NB4 (cell line): ENCODE results near the gene DPH3.

ENCODE experiments used
- DNase-seq: peaks from one replicate; pipeline ENCODE4 v3.0.0; 2010; ENCODE audit warnings: low read depth
- H3K4me3 ChIP-seq: one replicate; pipeline ENCODE4 v1.5.1; 2011; ENCODE audit warnings: mild to moderate bottlenecking, low read depth, low read length, moderate library complexity
- MYC ChIP-seq: IDR thresholded peaks from 2 replicates; pipeline ENCODE4 v1.6.1; 2011; ENCODE audit warnings: low read depth, low read length
- POLR2A ChIP-seq: IDR thresholded peaks from 2 replicates; pipeline ENCODE4 v1.6.1; 2011; ENCODE audit warnings: mild to moderate bottlenecking; ENCODE audit not compliant: insufficient read length; ENCODE audit errors: extremely low read depth
- TF ChIP-seq, protein P1 (sequence below): IDR thresholded peaks from 2 replicates; pipeline ENCODE4 v1.6.1; 2011; ENCODE audit warnings: low read depth, low read length
- TF ChIP-seq, protein P2 (sequence below): IDR thresholded peaks from one replicate; pipeline ENCODE4 v1.5.1; 2012; ENCODE audit warnings: low read depth, low read length

Gene DPH3

DNA sequence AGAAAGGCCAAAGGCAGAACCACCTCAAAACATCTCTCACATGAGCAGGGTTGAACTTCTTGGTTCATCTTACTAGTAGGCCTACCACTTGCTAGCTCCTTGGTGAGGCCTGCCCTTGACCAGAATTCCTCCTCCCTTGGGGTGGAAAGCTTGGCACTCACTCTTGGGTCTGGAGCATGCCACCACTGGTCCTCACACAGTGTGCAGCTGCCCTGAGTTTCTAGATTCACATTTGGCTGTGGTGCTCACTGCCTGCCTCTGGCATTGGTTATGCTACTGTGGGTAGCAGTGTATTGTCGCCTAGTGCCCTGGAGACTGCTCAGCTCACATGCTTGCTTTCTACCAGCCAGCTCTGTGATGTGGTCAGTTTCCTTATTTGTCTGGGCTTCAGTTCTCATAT lies 23.9 kb upstream of the DPH3 start:
- TF ChIP-seq POLR2A (no peak), MYC (no peak)
- TF ChIP-seq, protein P1, sequence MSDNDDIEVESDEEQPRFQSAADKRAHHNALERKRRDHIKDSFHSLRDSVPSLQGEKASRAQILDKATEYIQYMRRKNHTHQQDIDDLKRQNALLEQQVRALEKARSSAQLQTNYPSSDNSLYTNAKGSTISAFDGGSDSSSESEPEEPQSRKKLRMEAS: no peak
- TF ChIP-seq, protein P2, sequence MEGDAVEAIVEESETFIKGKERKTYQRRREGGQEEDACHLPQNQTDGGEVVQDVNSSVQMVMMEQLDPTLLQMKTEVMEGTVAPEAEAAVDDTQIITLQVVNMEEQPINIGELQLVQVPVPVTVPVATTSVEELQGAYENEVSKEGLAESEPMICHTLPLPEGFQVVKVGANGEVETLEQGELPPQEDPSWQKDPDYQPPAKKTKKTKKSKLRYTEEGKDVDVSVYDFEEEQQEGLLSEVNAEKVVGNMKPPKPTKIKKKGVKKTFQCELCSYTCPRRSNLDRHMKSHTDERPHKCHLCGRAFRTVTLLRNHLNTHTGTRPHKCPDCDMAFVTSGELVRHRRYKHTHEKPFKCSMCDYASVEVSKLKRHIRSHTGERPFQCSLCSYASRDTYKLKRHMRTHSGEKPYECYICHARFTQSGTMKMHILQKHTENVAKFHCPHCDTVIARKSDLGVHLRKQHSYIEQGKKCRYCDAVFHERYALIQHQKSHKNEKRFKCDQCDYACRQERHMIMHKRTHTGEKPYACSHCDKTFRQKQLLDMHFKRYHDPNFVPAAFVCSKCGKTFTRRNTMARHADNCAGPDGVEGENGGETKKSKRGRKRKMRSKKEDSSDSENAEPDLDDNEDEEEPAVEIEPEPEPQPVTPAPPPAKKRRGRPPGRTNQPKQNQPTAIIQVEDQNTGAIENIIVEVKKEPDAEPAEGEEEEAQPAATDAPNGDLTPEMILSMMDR: no peak
- no peak for DNase-seq
- no peak overlapping the region for H3K4me3 ChIP-seq

DNA sequence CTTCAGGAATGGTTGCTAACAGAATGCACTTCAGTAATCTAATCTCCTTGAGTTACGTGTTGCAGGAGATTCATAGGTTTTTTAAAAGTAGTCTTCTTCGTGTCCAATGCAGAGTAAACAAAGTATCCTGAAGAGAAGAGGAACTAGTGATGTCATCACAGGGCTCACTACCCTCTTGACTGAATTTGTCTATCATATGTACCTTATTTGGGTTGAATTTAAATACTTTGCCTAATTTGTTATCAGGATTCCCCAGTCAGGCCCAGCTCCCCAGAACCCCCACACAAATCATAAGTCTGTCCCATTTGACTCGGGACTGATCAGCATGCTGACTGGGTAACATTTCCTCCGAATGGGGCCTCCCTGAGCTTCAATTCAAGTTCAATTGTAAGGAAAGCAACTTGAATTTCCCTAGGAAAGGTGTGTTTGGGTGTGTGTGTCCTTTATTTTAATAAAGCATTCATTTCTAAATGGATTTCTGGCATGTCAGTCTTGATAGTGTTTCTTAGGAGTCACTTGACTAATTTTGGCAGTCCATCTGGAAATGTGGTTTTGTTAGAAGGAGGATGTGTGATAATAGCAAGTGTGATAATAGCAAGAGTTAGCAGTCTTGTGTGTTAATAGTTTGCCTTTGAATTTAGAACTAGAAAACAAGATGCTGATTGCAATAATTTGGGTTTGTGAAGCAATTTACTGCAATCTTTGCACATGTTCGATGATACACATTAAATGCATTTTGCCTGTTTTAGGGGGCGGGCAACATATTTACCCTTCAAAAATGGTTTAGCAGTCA lies 22.2 kb upstream of the DPH3 start:
- H3K4me3 ChIP-seq: no peak overlapping the region
- no peak for DNase-seq
- TF ChIP-seq, protein P2: no peak
- no peak for TF ChIP-seq MYC
- TF ChIP-seq, protein P1: no peak
- no peak for TF ChIP-seq POLR2A

DNA sequence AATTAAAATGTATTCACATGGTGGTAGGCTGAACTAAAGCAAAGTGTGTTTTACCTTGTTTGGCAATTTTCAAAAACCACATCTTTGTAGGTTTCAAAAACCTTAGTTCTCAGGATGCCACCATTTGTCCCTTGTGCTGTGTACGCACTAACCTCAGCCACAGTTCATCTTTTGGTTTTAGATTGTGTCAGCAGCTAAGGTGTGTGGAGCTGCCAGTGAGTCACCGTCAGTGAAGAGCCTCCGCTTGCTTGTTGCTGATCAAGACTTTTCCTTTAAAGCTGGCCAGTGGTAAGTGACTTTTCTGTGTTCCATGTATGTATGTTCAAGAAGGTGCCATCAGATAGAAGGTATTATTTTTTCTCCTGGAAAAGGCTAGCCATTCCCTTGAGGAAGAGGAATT lies 21.4 kb upstream of the DPH3 start:
- TF ChIP-seq, protein P1: no peak
- TF ChIP-seq MYC: no peak
- TF ChIP-seq, protein P2: no peak
- TF ChIP-seq POLR2A: no peak
- no peak for DNase-seq
- no peak overlapping the region for H3K4me3 ChIP-seq

DNA sequence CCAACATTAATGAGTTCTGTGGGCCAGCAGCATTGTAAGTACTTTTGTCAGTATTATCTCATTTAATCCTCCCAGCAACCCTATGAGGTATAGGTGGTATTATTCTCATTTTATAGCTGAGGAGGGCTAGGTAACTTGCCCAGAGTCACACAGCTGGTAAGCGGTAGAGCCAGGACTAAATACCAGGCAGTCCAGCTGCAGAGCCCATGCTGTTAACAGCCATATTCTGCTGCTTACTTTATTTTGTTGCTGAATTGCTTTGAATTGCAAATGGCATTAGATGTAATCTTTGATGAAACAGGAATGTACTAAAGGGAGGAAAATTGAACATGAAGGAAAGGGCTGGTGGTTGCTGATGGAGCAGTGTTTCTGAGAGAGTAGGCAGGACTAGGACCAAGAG lies 19.9 kb upstream of the DPH3 start:
- TF ChIP-seq, protein P2: no peak
- TF ChIP-seq, protein P1: no peak
- TF ChIP-seq POLR2A (no peak), MYC (no peak)
- no peak for DNase-seq
- no peak overlapping the region for H3K4me3 ChIP-seq

DNA sequence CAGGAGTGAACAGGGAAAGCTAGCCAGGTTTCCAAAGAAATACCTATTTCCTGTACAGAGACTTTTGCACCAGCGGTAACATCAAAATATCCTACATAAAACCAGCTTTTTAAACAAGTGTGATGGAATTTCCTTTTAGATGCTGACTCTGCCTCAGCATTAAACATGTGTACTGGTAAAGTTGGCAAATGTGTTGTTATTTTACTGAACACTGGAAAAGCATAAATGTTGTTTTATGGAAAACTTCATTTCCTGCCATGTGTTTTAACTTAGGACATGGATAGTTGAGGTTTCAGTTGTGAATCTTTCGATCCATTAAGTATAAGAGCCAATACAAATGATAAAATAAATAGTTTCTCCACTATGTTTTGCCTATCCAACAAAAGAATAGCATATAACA lies 15.9 kb upstream of the DPH3 start:
- DNase-seq: no peak
- TF ChIP-seq, protein P2: no peak
- TF ChIP-seq MYC: no peak
- no peak for TF ChIP-seq POLR2A
- TF ChIP-seq, protein P1: no peak
- no peak overlapping the region for H3K4me3 ChIP-seq
